ENCODE results near the gene ZNF366.

DNA sequence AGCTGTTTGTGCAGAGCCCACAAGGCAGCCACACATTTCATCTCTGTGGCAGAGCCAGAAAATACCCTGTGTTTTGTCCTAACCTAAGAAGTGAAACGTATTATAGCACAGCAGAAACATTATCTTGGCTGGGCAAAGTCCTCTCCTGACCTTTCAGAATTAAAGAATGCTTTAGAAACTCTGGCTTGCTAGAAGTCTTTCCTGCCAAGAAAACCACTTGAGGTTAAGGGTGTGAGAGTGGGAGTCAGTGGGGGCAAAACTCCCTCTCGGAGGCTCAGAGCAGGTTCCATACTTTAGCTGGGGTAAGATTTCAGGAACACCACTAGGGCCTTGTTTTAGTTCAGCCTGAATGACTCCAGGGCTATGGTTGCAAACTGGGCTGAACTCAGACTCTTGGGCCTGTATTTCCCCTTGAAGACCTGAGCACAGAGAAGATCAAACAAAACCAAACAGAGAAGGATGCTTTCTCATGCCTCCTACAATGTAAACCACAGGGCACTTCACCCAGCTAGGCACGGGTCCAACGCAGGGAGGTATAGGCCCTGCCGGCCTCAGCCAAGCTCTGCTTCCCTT, 48.0 kb downstream of the ZNF366 start:
- TF ChIP-seq, protein P1, sequence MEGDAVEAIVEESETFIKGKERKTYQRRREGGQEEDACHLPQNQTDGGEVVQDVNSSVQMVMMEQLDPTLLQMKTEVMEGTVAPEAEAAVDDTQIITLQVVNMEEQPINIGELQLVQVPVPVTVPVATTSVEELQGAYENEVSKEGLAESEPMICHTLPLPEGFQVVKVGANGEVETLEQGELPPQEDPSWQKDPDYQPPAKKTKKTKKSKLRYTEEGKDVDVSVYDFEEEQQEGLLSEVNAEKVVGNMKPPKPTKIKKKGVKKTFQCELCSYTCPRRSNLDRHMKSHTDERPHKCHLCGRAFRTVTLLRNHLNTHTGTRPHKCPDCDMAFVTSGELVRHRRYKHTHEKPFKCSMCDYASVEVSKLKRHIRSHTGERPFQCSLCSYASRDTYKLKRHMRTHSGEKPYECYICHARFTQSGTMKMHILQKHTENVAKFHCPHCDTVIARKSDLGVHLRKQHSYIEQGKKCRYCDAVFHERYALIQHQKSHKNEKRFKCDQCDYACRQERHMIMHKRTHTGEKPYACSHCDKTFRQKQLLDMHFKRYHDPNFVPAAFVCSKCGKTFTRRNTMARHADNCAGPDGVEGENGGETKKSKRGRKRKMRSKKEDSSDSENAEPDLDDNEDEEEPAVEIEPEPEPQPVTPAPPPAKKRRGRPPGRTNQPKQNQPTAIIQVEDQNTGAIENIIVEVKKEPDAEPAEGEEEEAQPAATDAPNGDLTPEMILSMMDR (IDR thresholded peaks at IDR 0.05; ENCODE audit: insufficient read depth, low read length, poor library complexity, severe bottlenecking) = no peak
- TF ChIP-seq EZH2phosphoT487 (conservative IDR thresholded peaks at IDR 0.05; ENCODE audit: low read length) = no peak
